Measurements from ENCODE around the gene HSPG2. TPM values are rescaled to one million over a fixed set of nuclear protein-coding genes. Genes with fewer than 3 reads are reported as not detected.

Gene HSPG2
- total RNA-seq, 1 experiment from 2014 or later: 171 TPM

GRCh38 chr1:21834666-21835065 is 102.4 kb downstream of the HSPG2 start:
- ATAC-seq: no peak
- in situ Hi-C loops (cut with HindIII; ENCODE audit: low pct_unique_long_range_greater_than_20kb, low sequenced_read_pairs): no loop called here
- no peak for TF ChIP-seq SIN3A (IDR thresholded peaks at IDR 0.05; ENCODE audit: borderline replicate concordance, insufficient read depth, low read depth, low read length)
- TF ChIP-seq, protein P1, sequence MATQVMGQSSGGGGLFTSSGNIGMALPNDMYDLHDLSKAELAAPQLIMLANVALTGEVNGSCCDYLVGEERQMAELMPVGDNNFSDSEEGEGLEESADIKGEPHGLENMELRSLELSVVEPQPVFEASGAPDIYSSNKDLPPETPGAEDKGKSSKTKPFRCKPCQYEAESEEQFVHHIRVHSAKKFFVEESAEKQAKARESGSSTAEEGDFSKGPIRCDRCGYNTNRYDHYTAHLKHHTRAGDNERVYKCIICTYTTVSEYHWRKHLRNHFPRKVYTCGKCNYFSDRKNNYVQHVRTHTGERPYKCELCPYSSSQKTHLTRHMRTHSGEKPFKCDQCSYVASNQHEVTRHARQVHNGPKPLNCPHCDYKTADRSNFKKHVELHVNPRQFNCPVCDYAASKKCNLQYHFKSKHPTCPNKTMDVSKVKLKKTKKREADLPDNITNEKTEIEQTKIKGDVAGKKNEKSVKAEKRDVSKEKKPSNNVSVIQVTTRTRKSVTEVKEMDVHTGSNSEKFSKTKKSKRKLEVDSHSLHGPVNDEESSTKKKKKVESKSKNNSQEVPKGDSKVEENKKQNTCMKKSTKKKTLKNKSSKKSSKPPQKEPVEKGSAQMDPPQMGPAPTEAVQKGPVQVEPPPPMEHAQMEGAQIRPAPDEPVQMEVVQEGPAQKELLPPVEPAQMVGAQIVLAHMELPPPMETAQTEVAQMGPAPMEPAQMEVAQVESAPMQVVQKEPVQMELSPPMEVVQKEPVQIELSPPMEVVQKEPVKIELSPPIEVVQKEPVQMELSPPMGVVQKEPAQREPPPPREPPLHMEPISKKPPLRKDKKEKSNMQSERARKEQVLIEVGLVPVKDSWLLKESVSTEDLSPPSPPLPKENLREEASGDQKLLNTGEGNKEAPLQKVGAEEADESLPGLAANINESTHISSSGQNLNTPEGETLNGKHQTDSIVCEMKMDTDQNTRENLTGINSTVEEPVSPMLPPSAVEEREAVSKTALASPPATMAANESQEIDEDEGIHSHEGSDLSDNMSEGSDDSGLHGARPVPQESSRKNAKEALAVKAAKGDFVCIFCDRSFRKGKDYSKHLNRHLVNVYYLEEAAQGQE (IDR thresholded peaks at IDR 0.05; ENCODE audit: insufficient read depth in 1 of 2, low read depth in 2 of 2, low read length in 1 of 2): no peak
- Histone ChIP-seq H3K27ac (ENCODE audit: low read length) (no peak overlapping the region), H3K4me1 (ENCODE audit: control insufficient read depth, insufficient read depth, low read length) (no peaks in the 10 kb centered on the region), H3K4me3 (ENCODE audit: low read depth in 2 of 2, low read length in 2 of 2) (no peak overlapping the region), H3K36me3 (ENCODE audit: control insufficient read depth, insufficient read depth, low read length) (peaks cover 5% of the 10 kb centered on the region; the same call in 1 of the 2 replicates), H3K27me3 (ENCODE audit: control insufficient read depth, insufficient read depth, low read length) (no peaks in the 10 kb centered on the region), H3K9me3 (ENCODE audit: control insufficient read depth, insufficient read depth, low read depth, low read length) (no peaks in the 10 kb centered on the region)
- POLR2A ChIA-PET: no interaction called here
- intact Hi-C loops (cut with micrococcal nuclease; ENCODE audit: unreplicated experiment): no loop called here
- no TSS peak for BruUV-seq (replicated peaks)
- CTCF ChIA-PET: no interaction called here
- no peak for DNase-seq (ENCODE audit: low read depth, low spot score)

DNA sequence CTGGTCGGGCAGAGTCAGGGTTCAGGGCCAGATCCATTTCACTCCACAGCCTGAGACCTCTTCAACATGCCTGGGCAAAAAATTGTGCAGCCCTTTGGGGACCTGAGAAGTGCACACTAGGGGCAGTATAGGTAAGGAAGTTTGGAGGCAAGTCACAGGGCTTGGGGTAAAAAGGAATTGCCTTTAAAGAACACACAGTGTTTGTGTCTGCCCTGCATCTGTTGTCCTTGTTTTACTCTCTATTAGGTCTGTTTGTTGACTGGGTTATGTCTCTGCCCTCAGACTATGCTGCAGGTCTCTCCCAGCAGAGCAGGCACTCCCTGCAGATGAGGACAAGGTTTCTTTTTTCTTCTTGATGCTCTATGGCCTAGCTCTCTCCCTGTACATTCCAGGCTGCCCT is 103.0 kb downstream of the HSPG2 start:
- intact Hi-C loops (cut with micrococcal nuclease; ENCODE audit: unreplicated experiment): no loop called here
- BruUV-seq (replicated peaks): no TSS peak
- TF ChIP-seq, protein P2, sequence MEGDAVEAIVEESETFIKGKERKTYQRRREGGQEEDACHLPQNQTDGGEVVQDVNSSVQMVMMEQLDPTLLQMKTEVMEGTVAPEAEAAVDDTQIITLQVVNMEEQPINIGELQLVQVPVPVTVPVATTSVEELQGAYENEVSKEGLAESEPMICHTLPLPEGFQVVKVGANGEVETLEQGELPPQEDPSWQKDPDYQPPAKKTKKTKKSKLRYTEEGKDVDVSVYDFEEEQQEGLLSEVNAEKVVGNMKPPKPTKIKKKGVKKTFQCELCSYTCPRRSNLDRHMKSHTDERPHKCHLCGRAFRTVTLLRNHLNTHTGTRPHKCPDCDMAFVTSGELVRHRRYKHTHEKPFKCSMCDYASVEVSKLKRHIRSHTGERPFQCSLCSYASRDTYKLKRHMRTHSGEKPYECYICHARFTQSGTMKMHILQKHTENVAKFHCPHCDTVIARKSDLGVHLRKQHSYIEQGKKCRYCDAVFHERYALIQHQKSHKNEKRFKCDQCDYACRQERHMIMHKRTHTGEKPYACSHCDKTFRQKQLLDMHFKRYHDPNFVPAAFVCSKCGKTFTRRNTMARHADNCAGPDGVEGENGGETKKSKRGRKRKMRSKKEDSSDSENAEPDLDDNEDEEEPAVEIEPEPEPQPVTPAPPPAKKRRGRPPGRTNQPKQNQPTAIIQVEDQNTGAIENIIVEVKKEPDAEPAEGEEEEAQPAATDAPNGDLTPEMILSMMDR (IDR thresholded peaks at IDR 0.05): no peak
- TF ChIP-seq POLR2AphosphoS5 (IDR thresholded peaks at IDR 0.05; ENCODE audit: low read depth, low read length) (no peak), SIN3A (IDR thresholded peaks at IDR 0.05; ENCODE audit: borderline replicate concordance, insufficient read depth, low read depth, low read length) (no peak), TCF7L2 (IDR thresholded peaks at IDR 0.05; ENCODE audit: low read depth, low read length) (no peak)
- TF ChIP-seq, protein P1 (IDR thresholded peaks at IDR 0.05; ENCODE audit: insufficient read depth in 1 of 2, low read depth in 2 of 2, low read length in 1 of 2): no peak
- Histone ChIP-seq H3K9me3 (ENCODE audit: control insufficient read depth, insufficient read depth, low read depth, low read length) (no peaks in the 10 kb centered on the region), H3K4me1 (ENCODE audit: control insufficient read depth, insufficient read depth, low read length) (no peaks in the 10 kb centered on the region), H3K36me3 (ENCODE audit: control insufficient read depth, insufficient read depth, low read length) (peaks cover 6% of the 10 kb centered on the region; the same call in 1 of the 2 replicates), H3K4me3 (ENCODE audit: low read depth in 2 of 2, low read length in 2 of 2) (no peak overlapping the region), H3K27ac (ENCODE audit: low read length) (no peak overlapping the region), H3K27me3 (ENCODE audit: control insufficient read depth, insufficient read depth, low read length) (no peaks in the 10 kb centered on the region)
- in situ Hi-C loops (cut with HindIII; ENCODE audit: low pct_unique_long_range_greater_than_20kb, low sequenced_read_pairs): no loop called here
- no peak for ATAC-seq
- DNase-seq (ENCODE audit: low read depth, low spot score): no peak
- CTCF ChIA-PET: no interaction called here
- POLR2A ChIA-PET: interaction anchor here (0.6 kb wide), 1 partner anchor 69 kb away, joined by 13 read pairs; no protein-coding TSS in a partner anchor

Measured in Panc1 (cell line).